Progenitor cell of endocrine pancreas (in vitro differentiated cells): ENCODE measurements around the gene SIAH2. TPM values are rescaled to one million over a fixed set of nuclear protein-coding genes. Genes with fewer than 3 reads are reported as not detected.

ENCODE experiments used
- DNase-seq: peaks from one replicate; pipeline ENCODE4 v3.0.0; 2021; ENCODE audit warnings: low spot score; ENCODE audit not compliant: unreplicated experiment
- H3K27ac Mint-ChIP-seq: 2 replicates; pipeline ENCODE4 v1.8.0; 2021; ENCODE audit warnings: mild to moderate bottlenecking, moderate library complexity, mixed read lengths
- H3K27me3 Mint-ChIP-seq: 2 replicates; pipeline ENCODE4 v1.8.0; 2021; ENCODE audit warnings: mixed read lengths
- H3K36me3 Mint-ChIP-seq: 2 replicates; pipeline ENCODE4 v1.8.0; 2022; ENCODE audit warnings: mixed read lengths; ENCODE audit not compliant: insufficient read depth
- H3K4me1 Mint-ChIP-seq: 2 replicates; pipeline ENCODE4 v1.8.0; 2021; ENCODE audit warnings: low read depth, mixed read lengths
- H3K4me3 Mint-ChIP-seq: 2 replicates; pipeline ENCODE4 v1.8.0; 2021; ENCODE audit warnings: low read depth, mild to moderate bottlenecking, moderate library complexity, mixed read lengths
- H3K9me3 Mint-ChIP-seq: 2 replicates; pipeline ENCODE4 v1.8.0; 2021; ENCODE audit warnings: low read depth, mixed read lengths
- total RNA-seq: library from RNA; stranded (reverse); gene quantifications from 2 replicates; pipeline ENCODE4 v1.2.1, GENCODE V29; 2021
- TF ChIP-seq, protein P1 (sequence below): fragments of 200-600 bp; sonication (generic); IDR thresholded peaks from one replicate; pipeline ENCODE4 v1.5.0; 2021; ENCODE audit warnings: antibody characterized with exemption, mild to moderate bottlenecking; ENCODE audit not compliant: unreplicated experiment

SIAH2 gene
- total RNA-seq, 1 donor from 2014 or later: 17.9 TPM

GRCh38 chr3:150740733-150741496, 22.1 kb downstream of the SIAH2 start:
- Mint-ChIP-seq H3K9me3 (no peaks in the 10 kb centered on the region), H3K27me3 (no peaks in the 10 kb centered on the region), H3K36me3 (peaks cover 6% of the 10 kb centered on the region), H3K4me1 (no peaks in the 10 kb centered on the region), H3K4me3 (no peak overlapping the region), H3K27ac (no peak overlapping the region)
- TF ChIP-seq, protein P1, sequence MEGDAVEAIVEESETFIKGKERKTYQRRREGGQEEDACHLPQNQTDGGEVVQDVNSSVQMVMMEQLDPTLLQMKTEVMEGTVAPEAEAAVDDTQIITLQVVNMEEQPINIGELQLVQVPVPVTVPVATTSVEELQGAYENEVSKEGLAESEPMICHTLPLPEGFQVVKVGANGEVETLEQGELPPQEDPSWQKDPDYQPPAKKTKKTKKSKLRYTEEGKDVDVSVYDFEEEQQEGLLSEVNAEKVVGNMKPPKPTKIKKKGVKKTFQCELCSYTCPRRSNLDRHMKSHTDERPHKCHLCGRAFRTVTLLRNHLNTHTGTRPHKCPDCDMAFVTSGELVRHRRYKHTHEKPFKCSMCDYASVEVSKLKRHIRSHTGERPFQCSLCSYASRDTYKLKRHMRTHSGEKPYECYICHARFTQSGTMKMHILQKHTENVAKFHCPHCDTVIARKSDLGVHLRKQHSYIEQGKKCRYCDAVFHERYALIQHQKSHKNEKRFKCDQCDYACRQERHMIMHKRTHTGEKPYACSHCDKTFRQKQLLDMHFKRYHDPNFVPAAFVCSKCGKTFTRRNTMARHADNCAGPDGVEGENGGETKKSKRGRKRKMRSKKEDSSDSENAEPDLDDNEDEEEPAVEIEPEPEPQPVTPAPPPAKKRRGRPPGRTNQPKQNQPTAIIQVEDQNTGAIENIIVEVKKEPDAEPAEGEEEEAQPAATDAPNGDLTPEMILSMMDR: no peak
- no peak for DNase-seq

GRCh38 chr3:150739877-150740645, 22.9 kb downstream of the SIAH2 start:
- DNase-seq: no peak
- no peak overlapping the region for H3K27ac Mint-ChIP-seq
- TF ChIP-seq, protein P1: no peak
- H3K4me1 Mint-ChIP-seq: no peaks in the 10 kb centered on the region
- no peak overlapping the region for H3K4me3 Mint-ChIP-seq
- no peaks in the 10 kb centered on the region for H3K9me3 Mint-ChIP-seq
- H3K36me3 Mint-ChIP-seq: peaks cover 6% of the 10 kb centered on the region
- H3K27me3 Mint-ChIP-seq: no peaks in the 10 kb centered on the region

GRCh38 chr3:150739200-150739863, 23.6 kb downstream of the SIAH2 start:
- Mint-ChIP-seq H3K27me3 (no peaks in the 10 kb centered on the region), H3K4me1 (no peaks in the 10 kb centered on the region), H3K36me3 (peaks cover 6% of the 10 kb centered on the region), H3K4me3 (no peak overlapping the region), H3K9me3 (no peaks in the 10 kb centered on the region), H3K27ac (no peak overlapping the region)
- TF ChIP-seq, protein P1: no peak
- no peak for DNase-seq

DNA sequence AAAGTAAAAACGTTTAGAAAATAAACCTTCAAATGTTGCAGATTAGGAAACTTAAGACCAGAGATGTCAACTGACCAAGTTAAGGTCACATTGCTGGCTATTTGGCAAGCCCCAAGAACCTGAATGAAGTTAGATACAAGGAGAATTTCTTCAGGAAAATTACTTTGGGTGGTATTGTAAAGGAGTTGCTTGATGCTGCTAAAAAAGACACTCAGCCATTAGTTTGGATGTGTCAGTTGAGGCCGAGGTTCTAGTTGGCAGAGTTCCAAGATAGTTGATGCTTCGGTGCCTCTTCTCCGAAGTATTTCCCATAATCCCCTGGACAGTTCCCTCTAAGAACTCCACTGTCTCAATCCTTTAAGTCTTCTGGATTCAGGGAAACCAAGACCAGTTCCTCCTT, 24.3 kb downstream of the SIAH2 start:
- Mint-ChIP-seq H3K27me3 (no peaks in the 10 kb centered on the region), H3K27ac (no peak overlapping the region), H3K9me3 (no peaks in the 10 kb centered on the region), H3K4me3 (no peak overlapping the region), H3K36me3 (peaks cover 6% of the 10 kb centered on the region), H3K4me1 (no peaks in the 10 kb centered on the region)
- TF ChIP-seq, protein P1: no peak
- no peak for DNase-seq
